ENCODE results near the gene C4orf54. TPM values are rescaled to one million over a fixed set of nuclear protein-coding genes. Genes with fewer than 3 reads are reported as not detected.

The C4orf54 gene
- total and polyA plus RNA-seq, 4 donors = under 0.01 to 0.06 (median 0.01) TPM

DNA sequence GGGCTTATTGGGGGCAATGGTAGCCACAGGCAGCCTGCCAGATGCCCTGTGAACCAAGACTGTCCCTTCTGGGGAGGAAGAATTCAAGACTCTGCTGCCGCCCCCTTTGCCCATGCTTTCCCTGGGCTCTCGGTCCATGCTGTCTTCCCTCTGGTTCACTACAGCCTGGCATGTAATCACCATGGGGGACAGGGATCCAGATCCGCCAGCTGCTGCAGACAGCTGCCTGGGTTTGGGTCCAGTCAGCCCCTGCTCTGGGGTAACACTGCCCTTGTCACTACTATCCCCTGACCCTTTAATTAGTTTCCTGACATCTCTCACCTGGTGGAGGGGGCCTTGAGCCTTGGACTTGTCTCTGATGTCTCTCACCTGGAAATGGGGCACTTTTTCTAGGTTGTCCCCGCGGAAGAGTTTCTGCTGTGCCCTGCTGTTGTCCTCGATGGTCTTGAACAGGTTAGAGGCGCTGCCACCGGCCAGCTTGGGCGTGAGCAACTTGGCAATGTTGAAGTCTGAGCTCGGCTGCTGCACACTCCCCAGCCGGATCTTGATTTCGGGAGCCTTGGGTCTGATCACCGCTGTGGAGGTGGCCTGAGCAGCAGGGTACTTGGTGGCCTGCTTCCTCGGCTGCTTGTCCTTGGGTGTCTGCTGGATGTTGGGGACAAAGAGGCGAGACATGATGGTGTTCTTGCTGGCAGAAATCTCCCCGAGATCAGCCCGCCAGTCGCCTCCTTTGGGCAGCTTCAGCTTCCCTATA is 6.4 kb downstream of the C4orf54 start:
- ATAC-seq (ENCODE audit: insufficient read depth, low FRiP score) (no peak), DNase-seq (no peak)
- Histone ChIP-seq H3K9me3 (ENCODE audit: control insufficient read depth in 4 of 4, insufficient read depth in 3 of 4, low read length in 3 of 4) (peaks cover 0 to 3% (median 0%) of the 10 kb centered on the region in 4 donors), H3K4me3 (no peak overlapping the region), H3K36me3 (ENCODE audit: control insufficient read depth in 4 of 4, insufficient read depth in 4 of 4, low read length in 4 of 4) (no peaks in the 10 kb centered on the region), H3K4me1 (ENCODE audit: control insufficient read depth in 5 of 5, insufficient read depth in 5 of 5, low read length in 5 of 5) (peaks cover 0 to 20% (median 0%) of the 10 kb centered on the region in 5 donors), H3K27me3 (ENCODE audit: control insufficient read depth in 3 of 3, insufficient read depth in 3 of 3, low read length in 2 of 3) (no peaks in the 10 kb centered on the region), H3K27ac (ENCODE audit: low read depth in 1 of 2, low read length in 1 of 2) (no peak overlapping the region), H3K9ac (ENCODE audit: insufficient read depth in 1 of 2, low read length in 2 of 2) (no peak overlapping the region)
- TF ChIP-seq, protein P1, sequence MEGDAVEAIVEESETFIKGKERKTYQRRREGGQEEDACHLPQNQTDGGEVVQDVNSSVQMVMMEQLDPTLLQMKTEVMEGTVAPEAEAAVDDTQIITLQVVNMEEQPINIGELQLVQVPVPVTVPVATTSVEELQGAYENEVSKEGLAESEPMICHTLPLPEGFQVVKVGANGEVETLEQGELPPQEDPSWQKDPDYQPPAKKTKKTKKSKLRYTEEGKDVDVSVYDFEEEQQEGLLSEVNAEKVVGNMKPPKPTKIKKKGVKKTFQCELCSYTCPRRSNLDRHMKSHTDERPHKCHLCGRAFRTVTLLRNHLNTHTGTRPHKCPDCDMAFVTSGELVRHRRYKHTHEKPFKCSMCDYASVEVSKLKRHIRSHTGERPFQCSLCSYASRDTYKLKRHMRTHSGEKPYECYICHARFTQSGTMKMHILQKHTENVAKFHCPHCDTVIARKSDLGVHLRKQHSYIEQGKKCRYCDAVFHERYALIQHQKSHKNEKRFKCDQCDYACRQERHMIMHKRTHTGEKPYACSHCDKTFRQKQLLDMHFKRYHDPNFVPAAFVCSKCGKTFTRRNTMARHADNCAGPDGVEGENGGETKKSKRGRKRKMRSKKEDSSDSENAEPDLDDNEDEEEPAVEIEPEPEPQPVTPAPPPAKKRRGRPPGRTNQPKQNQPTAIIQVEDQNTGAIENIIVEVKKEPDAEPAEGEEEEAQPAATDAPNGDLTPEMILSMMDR (IDR thresholded peaks at IDR 0.05; ENCODE audit: control extremely low read depth, extremely low read depth) = no peak
- 93 to 94% methylated on average over 16 to 18 of the region's 18 CpGs for WGBS, 2 donors

DNA sequence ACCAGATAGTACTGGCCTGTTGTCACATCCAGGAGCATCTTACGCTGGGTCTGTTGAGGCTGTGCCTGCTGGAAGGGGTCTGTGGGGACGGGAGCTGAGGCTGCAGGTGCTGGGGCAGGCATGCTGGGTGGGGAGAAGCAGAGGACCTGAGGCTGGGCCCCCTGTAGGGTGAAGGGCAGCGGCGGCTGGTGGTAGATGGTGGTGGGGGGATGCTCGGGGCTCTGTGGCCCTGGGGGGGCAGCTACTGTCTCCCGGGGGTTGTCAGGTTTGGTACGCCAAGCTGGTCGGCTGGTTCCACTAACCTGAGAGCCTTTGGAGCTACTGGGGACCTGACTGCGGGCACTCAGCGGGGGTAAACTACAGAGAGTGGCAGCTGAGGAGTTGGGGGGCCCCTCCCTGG is 7.8 kb downstream of the C4orf54 start:
- WGBS, 2 donors = 93 to 98% methylated on average over 8 to 10 of the region's 10 CpGs
- TF ChIP-seq, protein P1 (IDR thresholded peaks at IDR 0.05; ENCODE audit: control extremely low read depth, extremely low read depth) = no peak
- H3K27me3 ChIP-seq (ENCODE audit: control insufficient read depth in 3 of 3, insufficient read depth in 3 of 3, low read length in 2 of 3) = no peaks in the 10 kb centered on the region
- H3K9me3 ChIP-seq (ENCODE audit: control insufficient read depth in 4 of 4, insufficient read depth in 3 of 4, low read length in 3 of 4) = peaks cover 0 to 3% (median 0%) of the 10 kb centered on the region in 4 donors
- no peak overlapping the region for H3K4me3 ChIP-seq
- no peak for DNase-seq
- H3K36me3 ChIP-seq (ENCODE audit: control insufficient read depth in 4 of 4, insufficient read depth in 4 of 4, low read length in 4 of 4) = no peaks in the 10 kb centered on the region
- ATAC-seq (ENCODE audit: insufficient read depth, low FRiP score) = no peak
- peaks cover 0 to 14% (median 3%) of the 10 kb centered on the region in 5 donors for H3K4me1 ChIP-seq (ENCODE audit: control insufficient read depth in 5 of 5, insufficient read depth in 5 of 5, low read length in 5 of 5)
- no peak overlapping the region for H3K9ac ChIP-seq (ENCODE audit: insufficient read depth in 1 of 2, low read length in 2 of 2)
- no peak overlapping the region for H3K27ac ChIP-seq (ENCODE audit: low read depth in 1 of 2, low read length in 1 of 2)

DNA sequence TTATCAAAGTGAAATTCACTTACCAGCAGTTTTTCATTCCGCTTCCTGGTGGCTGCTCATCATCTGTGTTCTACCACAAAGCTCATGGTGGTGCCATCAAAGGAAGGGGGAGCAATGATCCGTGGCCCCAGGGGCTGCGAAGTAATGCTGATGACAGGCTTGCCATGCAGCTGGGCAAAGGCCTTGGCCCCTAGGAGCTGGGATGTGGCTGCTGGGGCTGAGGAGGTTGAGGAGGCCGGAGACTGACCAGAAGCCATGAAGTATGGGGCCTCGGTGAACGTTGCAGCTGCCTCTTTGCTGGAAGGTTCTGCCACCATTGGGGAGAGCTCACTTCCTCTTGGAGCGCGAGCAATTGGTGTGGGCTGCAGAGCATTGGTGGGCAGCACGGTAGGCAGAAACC is 8.4 kb downstream of the C4orf54 start:
- no peak overlapping the region for H3K27ac ChIP-seq (ENCODE audit: low read depth in 1 of 2, low read length in 1 of 2)
- TF ChIP-seq, protein P1 (IDR thresholded peaks at IDR 0.05; ENCODE audit: control extremely low read depth, extremely low read depth) = no peak
- H3K4me1 ChIP-seq (ENCODE audit: control insufficient read depth in 5 of 5, insufficient read depth in 5 of 5, low read length in 5 of 5) = peaks cover 0 to 14% (median 3%) of the 10 kb centered on the region in 5 donors
- ATAC-seq (ENCODE audit: insufficient read depth, low FRiP score) = no peak
- H3K9ac ChIP-seq (ENCODE audit: insufficient read depth in 1 of 2, low read length in 2 of 2) = no peak overlapping the region
- no peaks in the 10 kb centered on the region for H3K27me3 ChIP-seq (ENCODE audit: control insufficient read depth in 3 of 3, insufficient read depth in 3 of 3, low read length in 2 of 3)
- DNase-seq = no peak
- H3K4me3 ChIP-seq = no peak overlapping the region
- H3K9me3 ChIP-seq (ENCODE audit: control insufficient read depth in 4 of 4, insufficient read depth in 3 of 4, low read length in 3 of 4) = peaks cover 0 to 3% (median 0%) of the 10 kb centered on the region in 4 donors
- H3K36me3 ChIP-seq (ENCODE audit: control insufficient read depth in 4 of 4, insufficient read depth in 4 of 4, low read length in 4 of 4) = no peaks in the 10 kb centered on the region
- WGBS, 2 donors = 88 to 93% methylated on average over 9 of the region's 9 CpGs
